Transverse colon (tissue), 4 donors: ENCODE results near the gene DLGAP1. TPM values are rescaled to one million over a fixed set of nuclear protein-coding genes. Genes with fewer than 3 reads are reported as not detected.

ENCODE experiments used
- DNase-seq: peaks from one replicate; pipeline ENCODE4 v3.0.0-alpha.2; 2019
- H3K27ac ChIP-seq, 4 donors: fragments of 200-600 bp; sonication (generic); 2 replicates each; pipeline ENCODE4 v1.5.1; 2016 to 2018; ENCODE audit warnings: inconsistent platforms in 4 of 4
- H3K27me3 ChIP-seq: fragments of 200-600 bp; sonication (generic); 2 replicates; pipeline ENCODE4 v1.5.1; 2017; ENCODE audit warnings: inconsistent platforms
- H3K36me3 ChIP-seq, 4 donors: fragments of 200-600 bp; sonication (generic); 2 replicates each; pipeline ENCODE4 v1.5.1; 2017 to 2019; ENCODE audit warnings: inconsistent platforms in 4 of 4
- H3K4me1 ChIP-seq, 4 donors: fragments of 200-600 bp; sonication (generic); 2 replicates each; pipeline ENCODE4 v1.5.1; 2017 to 2020; ENCODE audit warnings: inconsistent platforms in 4 of 4
- H3K4me3 ChIP-seq, 4 donors: fragments of 200-600 bp; sonication (generic); 1 replicate in 1 of 4; 2 replicates in 3 of 4; pipeline versions ENCODE4 v1.5.1 to v1.6.1; 2017 to 2019; ENCODE audit warnings: inconsistent platforms in 4 of 4
- H3K9me3 ChIP-seq, 2 donors: fragments of 200-600 bp; sonication (generic); 2 replicates each; pipeline ENCODE4 v1.5.1; 2017 to 2019; ENCODE audit warnings: inconsistent platforms in 2 of 2
- EP300 ChIP-seq: sonication (generic); formaldehyde crosslinking; IDR thresholded peaks from one replicate; pipeline ENCODE4 v1.6.1; 2017; ENCODE audit warnings: antibody characterized with exemption, low read depth
- POLR2A ChIP-seq: fragments of 450-650 bp; IDR thresholded peaks from one replicate; pipeline ENCODE4 v1.6.1; 2016; ENCODE audit warnings: antibody characterized with exemption, mild to moderate bottlenecking, moderate library complexity
- POLR2AphosphoS5 ChIP-seq, 3 donors: sonication (generic); formaldehyde crosslinking; IDR thresholded peaks; one replicate each; pipeline ENCODE4 v1.6.1; 2016; ENCODE audit warnings: antibody characterized with exemption in 3 of 3
- WGBS, 2 donors: methylation state at CpG; one replicate each; pipeline ENCODE4 v1.1.5; 2018; ENCODE audit warnings: low coverage in 1 of 2; 5-methylcytosine and 5-hydroxymethylcytosine counted together
- in situ Hi-C, 4 donors: fragments of 200-750 bp; cut with MboI; loops; one replicate each; pipeline versions ENCODE4 v1.15.0 to v1.15.1; 2017; ENCODE audit warnings: low sequenced_read_pairs in 3 of 4, low pct_ligation_motif_present in 1 of 4, low pct_unique_long_range_greater_than_20kb in 1 of 4
- intact Hi-C: fragments of 100-400 bp; cut with DNase I; formaldehyde crosslinking; loops from one replicate; pipeline ENCODE4 v1.15.1; 2023; ENCODE audit warnings: low total_unique reads
- total RNA-seq, 4 donors: library from RNA; depleted of rRNA; stranded (reverse); fragments of >200 nt; gene quantifications; one replicate each; pipeline ENCODE4 v1.1.0, GENCODE V29; 2016
- TF ChIP-seq, protein P1 (sequence below), 5 experiments: fragments of 200-600 bp in 3 of 5; fragments of 450-650 bp in 2 of 5; sonication (generic) in 3 of 5; IDR thresholded peaks; 1 replicate in 2 of 5; 2 replicates in 3 of 5; pipeline ENCODE4 v1.5.1; 2016 to 2017; ENCODE audit warnings: antibody characterized with exemption in 5 of 5, inconsistent platforms in 3 of 5, mild to moderate bottlenecking in 2 of 5, moderate library complexity in 1 of 5

Gene DLGAP1
- total RNA-seq, 4 donors from 2014 or later = 2.7 to 7.2 (median 3.3) TPM

DNA sequence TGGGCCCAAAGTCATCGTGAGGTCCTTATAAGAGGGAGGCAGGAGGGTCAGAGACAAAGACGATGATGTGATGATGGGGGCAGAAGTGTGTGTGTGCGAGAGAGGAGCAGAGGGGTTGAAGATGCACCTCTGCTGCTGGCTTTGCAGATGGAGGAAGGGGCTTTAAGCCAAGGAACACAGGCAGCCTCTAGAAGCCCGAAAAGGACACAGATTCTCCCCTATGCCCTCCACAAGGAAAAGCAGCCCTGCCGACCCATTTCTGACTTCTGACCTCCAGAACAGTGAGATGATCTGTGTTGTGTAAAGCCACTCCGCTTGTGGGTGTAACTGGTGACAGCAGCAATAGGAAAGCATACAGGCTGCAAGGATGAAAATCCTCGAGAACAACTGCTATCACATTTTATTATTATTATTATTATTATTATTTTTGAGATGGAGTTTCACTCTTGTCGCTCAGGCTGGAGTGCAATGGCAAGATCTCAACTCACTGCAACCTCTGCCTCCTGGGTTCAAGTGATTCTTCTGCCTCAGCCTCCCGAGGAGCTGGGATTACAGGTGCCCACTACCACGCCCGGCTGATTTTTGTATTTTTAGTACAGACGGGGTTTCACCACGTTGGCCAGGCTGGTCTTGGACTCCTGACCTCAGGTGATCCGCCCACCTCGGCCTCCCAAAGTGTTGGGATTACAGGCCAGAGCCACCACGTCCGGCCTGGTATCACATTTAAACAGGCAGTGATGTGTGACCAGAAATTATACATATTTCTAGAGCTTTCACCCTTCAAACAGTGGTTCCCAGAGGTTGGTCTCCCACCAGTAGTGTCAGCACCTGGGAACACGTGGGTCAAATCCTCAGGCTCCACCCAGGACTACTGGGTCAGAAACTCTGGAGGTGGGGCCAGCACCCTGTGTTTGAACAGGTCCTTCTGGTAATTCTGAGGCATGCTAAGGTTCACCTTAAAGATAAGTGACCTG lies 834.7 kb downstream of the DLGAP1 start:
- Histone ChIP-seq H3K9me3 (no peaks in the 10 kb centered on the region), H3K27ac (no peak overlapping the region), H3K36me3 (no peaks in the 10 kb centered on the region), H3K27me3 (no peaks in the 10 kb centered on the region), H3K4me3 (no peak overlapping the region), H3K4me1 (peaks cover 21 to 32% (median 26%) of the 10 kb centered on the region in 4 donors)
- 82 to 100% methylated on average over 5 to 18 of the region's 18 CpGs for WGBS, 2 donors
- intact Hi-C loops (no loop called here), in situ Hi-C loops (no loop called here)
- TF ChIP-seq POLR2A = no peak
- TF ChIP-seq, protein P1, sequence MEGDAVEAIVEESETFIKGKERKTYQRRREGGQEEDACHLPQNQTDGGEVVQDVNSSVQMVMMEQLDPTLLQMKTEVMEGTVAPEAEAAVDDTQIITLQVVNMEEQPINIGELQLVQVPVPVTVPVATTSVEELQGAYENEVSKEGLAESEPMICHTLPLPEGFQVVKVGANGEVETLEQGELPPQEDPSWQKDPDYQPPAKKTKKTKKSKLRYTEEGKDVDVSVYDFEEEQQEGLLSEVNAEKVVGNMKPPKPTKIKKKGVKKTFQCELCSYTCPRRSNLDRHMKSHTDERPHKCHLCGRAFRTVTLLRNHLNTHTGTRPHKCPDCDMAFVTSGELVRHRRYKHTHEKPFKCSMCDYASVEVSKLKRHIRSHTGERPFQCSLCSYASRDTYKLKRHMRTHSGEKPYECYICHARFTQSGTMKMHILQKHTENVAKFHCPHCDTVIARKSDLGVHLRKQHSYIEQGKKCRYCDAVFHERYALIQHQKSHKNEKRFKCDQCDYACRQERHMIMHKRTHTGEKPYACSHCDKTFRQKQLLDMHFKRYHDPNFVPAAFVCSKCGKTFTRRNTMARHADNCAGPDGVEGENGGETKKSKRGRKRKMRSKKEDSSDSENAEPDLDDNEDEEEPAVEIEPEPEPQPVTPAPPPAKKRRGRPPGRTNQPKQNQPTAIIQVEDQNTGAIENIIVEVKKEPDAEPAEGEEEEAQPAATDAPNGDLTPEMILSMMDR (IDR thresholded peaks at IDR 0.05) = no peak
- DNase-seq = no peak

DNA sequence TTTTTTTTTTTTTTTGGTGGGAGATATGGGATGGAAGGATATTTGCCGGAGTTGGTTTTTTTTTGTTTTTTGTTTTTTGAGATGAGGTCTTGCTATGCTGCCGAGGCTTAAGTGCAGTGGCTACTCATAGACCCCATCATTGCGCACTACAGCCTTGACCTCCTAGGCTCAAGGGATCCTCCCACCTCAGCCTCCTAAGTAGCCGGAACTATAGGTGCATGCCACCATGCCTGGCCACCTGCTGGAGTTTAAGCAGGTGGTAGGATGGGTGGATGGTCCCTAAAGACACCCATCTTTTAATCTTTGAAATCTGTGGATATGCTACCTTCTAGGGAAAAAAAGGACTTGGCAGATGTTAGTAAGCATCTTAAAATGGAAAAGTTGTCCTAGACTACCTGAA lies 835.4 kb downstream of the DLGAP1 start:
- no peak overlapping the region for H3K27ac ChIP-seq
- in situ Hi-C loops = no loop called here
- DNase-seq = no peak
- intact Hi-C loops = no loop called here
- WGBS, 2 donors = 95 to 100% methylated on average over 2 to 4 of the region's 4 CpGs
- no peaks in the 10 kb centered on the region for H3K9me3 ChIP-seq
- no peak overlapping the region for H3K4me3 ChIP-seq
- no peaks in the 10 kb centered on the region for H3K36me3 ChIP-seq
- TF ChIP-seq, protein P1 (IDR thresholded peaks at IDR 0.05) = no peak
- TF ChIP-seq EP300 (no peak), POLR2A (no peak), POLR2AphosphoS5 (IDR thresholded peaks at IDR 0.05) (no peak)
- no peaks in the 10 kb centered on the region for H3K27me3 ChIP-seq
- H3K4me1 ChIP-seq = peaks cover 16 to 25% (median 20%) of the 10 kb centered on the region in 4 donors

DNA sequence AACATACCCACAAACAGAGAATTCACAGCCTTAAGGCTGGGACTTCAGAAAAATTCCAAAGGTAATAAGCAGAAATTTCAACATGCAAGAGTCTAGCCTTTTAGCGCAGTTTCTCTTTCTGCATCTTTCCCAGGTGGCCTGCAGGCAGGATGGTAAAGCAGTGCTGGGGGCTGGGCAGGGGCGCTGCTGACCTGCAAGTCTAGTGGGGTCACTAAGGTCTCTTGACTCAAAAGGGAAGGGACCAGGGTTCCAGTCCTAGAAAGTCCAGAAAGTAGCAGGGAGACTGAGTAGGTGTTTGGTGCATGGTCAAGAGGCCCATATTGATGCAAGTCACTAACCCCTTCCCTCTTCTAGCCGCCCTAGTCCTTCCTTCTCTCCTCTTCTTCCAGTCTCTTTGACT lies 835.9 kb downstream of the DLGAP1 start:
- H3K27ac ChIP-seq = no peak overlapping the region
- TF ChIP-seq EP300 (no peak), POLR2A (no peak), POLR2AphosphoS5 (IDR thresholded peaks at IDR 0.05) (no peak)
- TF ChIP-seq, protein P1 (IDR thresholded peaks at IDR 0.05) = no peak
- H3K36me3 ChIP-seq = no peaks in the 10 kb centered on the region
- WGBS, 2 donors = 89 to 94% methylated on average over 1 to 3 of the region's 3 CpGs
- intact Hi-C loops (no loop called here), in situ Hi-C loops (no loop called here)
- H3K4me3 ChIP-seq = no peak overlapping the region
- H3K9me3 ChIP-seq = no peaks in the 10 kb centered on the region
- DNase-seq = no peak
- H3K27me3 ChIP-seq = no peaks in the 10 kb centered on the region
- peaks cover 11 to 20% (median 15%) of the 10 kb centered on the region in 4 donors for H3K4me1 ChIP-seq

DNA sequence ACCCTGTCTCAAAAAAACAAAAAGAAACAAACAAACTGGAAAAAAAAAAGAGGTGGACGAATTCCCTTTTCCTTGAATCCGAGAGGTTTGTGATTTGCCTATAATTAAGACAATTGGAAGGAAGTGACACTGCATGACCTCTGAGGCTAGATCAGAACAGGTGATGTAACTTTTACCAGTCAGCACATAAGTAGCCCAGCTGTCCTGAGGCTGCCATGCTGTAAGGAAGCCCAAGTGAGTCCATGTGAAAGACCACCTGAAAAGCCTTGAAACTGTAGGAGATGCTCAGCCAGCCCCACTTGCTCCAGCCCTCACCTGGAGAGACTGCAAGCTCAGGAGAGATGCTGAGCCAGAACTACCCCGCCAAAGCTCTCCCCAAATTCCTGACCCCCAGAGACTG lies 838.4 kb downstream of the DLGAP1 start:
- in situ Hi-C loops (no loop called here), intact Hi-C loops (no loop called here)
- TF ChIP-seq, protein P1 (IDR thresholded peaks at IDR 0.05) = no peak
- TF ChIP-seq EP300 = no peak
- no peak for TF ChIP-seq POLR2AphosphoS5 (IDR thresholded peaks at IDR 0.05)
- no peak for TF ChIP-seq POLR2A
- H3K36me3 ChIP-seq = no peaks in the 10 kb centered on the region
- WGBS, 2 donors = 95% methylated on average over 3 of the region's 3 CpGs; no CpG with 5 or more reads in 1 of the 2 donors
- no peaks in the 10 kb centered on the region for H3K27me3 ChIP-seq
- H3K4me3 ChIP-seq = no peak overlapping the region
- no peaks in the 10 kb centered on the region for H3K9me3 ChIP-seq
- DNase-seq = no peak
- no peak overlapping the region for H3K27ac ChIP-seq
- H3K4me1 ChIP-seq = peaks cover 0 to 6% (median 4%) of the 10 kb centered on the region in 4 donors
